Skeletal muscle tissue (tissue), 4 donors: ENCODE results near the gene NT5C1A. TPM values are rescaled to one million over a fixed set of nuclear protein-coding genes. Genes with fewer than 3 reads are reported as not detected.

Source experiments
- H3K27ac ChIP-seq: one replicate; pipeline ENCODE4 v1.7.0; 2013; ENCODE audit warnings: mild to moderate bottlenecking, low read depth, low read length, inconsistent platforms
- H3K27me3 ChIP-seq, 3 donors: one replicate each; pipeline ENCODE4 v1.7.0; 2013; ENCODE audit warnings: low read length in 3 of 3; ENCODE audit not compliant: control insufficient read depth in 3 of 3, insufficient read depth in 3 of 3
- H3K36me3 ChIP-seq, 3 donors: one replicate each; pipeline ENCODE4 v1.7.0; 2013; ENCODE audit warnings: low read length in 3 of 3; ENCODE audit not compliant: control insufficient read depth in 3 of 3, insufficient read depth in 3 of 3
- H3K4me1 ChIP-seq, 3 donors: one replicate each; pipeline ENCODE4 v1.7.0; 2013; ENCODE audit warnings: low read length in 3 of 3, mild to moderate bottlenecking in 3 of 3; ENCODE audit not compliant: control insufficient read depth in 3 of 3, insufficient read depth in 3 of 3
- H3K4me3 ChIP-seq, 3 donors: one replicate each; pipeline ENCODE4 v1.7.0; 2013; ENCODE audit warnings: low read length in 3 of 3
- H3K9ac ChIP-seq, 3 donors: one replicate each; pipeline ENCODE4 v1.7.0; 2013; ENCODE audit warnings: low read length in 3 of 3, mild to moderate bottlenecking in 3 of 3, moderate library complexity in 2 of 3, low read depth in 1 of 3
- H3K9me3 ChIP-seq, 3 donors: one replicate each; pipeline ENCODE4 v1.7.0; 2013; ENCODE audit warnings: low read length in 3 of 3; ENCODE audit not compliant: control insufficient read depth in 3 of 3
- total RNA-seq: library from RNA; depleted of rRNA; stranded (reverse); fragments of >200 nt; gene quantifications from one replicate; pipeline ENCODE4 v1.2.3, GENCODE V29; 2014
- donor health status: Osteomylitis.

The NT5C1A gene
- total RNA-seq, 1 donor from 2014 or later = 11.0 TPM

DNA sequence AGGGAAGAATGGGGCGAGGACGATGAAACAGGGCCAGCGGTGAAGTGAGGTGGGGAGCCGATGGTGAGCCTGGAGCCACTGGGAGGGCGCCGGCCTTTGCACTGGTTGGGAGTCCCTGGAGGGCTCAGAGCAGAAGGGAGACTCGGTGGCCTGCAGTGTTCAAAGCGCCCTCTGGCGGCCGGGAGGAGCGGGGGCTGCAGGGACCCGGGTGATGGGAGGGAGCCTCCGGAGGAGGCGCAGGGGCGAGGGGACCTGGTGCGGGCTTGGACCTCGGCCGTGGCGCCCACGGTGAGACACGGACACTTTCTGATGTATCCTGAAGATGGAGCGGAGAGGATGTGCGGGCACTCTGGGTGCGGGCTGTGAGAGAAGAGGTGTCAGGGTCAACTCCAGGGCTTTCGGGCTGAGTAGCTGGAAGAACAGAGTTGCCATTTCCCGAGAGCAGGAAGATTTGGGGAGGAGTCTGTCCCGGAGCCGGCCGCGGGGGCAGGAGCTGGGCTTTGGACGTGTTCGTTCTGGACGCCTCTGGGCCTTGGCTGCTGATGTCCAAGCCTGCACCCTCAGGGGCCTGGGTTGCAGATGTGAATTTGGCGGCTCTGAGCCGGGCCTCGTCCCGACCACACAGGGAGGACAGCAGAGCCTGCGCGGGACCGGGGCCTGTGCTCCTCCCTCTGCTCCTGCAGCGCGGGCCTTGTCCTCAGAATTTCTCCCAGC lies 62.1 kb downstream of the NT5C1A start:
- Histone ChIP-seq H3K4me3 (no peak overlapping the region), H3K9me3 (no peaks in the 10 kb centered on the region), H3K27ac (no peak overlapping the region), H3K27me3 (no peaks in the 10 kb centered on the region), H3K36me3 (peaks cover 0 to 2% (median 0%) of the 10 kb centered on the region in 3 donors), H3K4me1 (no peaks in the 10 kb centered on the region), H3K9ac (no peak overlapping the region)

Other genes starting within 250 kb of the NT5C1A start
- under 0.01 TPM for gene BMP8A, start 180.5 kb downstream of the NT5C1A start, total RNA-seq
- gene PABPC4, start 95.3 kb downstream of the NT5C1A start, total RNA-seq = 452 TPM
- 11.0 TPM for gene HEYL, start 32.5 kb downstream of the NT5C1A start, total RNA-seq
- gene HPCAL4, start 19.3 kb upstream of the NT5C1A start, total RNA-seq = 0.52 TPM
- gene PPIE, start 66.8 kb upstream of the NT5C1A start, total RNA-seq = 24.5 TPM
- not detected for gene OXCT2, start 99.2 kb upstream of the NT5C1A start, total RNA-seq
- gene BMP8B, start 116.8 kb upstream of the NT5C1A start, total RNA-seq = 1.0 TPM
- gene TRIT1, start 211.4 kb upstream of the NT5C1A start, total RNA-seq = 26.6 TPM
- gene MYCL, start 229.8 kb upstream of the NT5C1A start, total RNA-seq = 1.0 TPM